Hepatocyte (in vitro differentiated cells): Measurements from ENCODE around the gene PSMA7.

ENCODE experiments used
- CTCF ChIP-seq: fragments of 200-600 bp; sonication (generic); IDR thresholded peaks from 2 replicates; pipeline ENCODE4 v1.5.1; 2016; ENCODE audit warnings: antibody characterized with exemption, mild to moderate bottlenecking; ENCODE audit not compliant: poor library complexity
- EZH2 ChIP-seq: fragments of 200-600 bp; sonication (generic); IDR thresholded peaks from 2 replicates; pipeline ENCODE4 v1.6.1; 2016; ENCODE audit warnings: antibody characterized with exemption, mild to moderate bottlenecking, borderline replicate concordance
- EZH2phosphoT487 ChIP-seq: fragments of 200-600 bp; sonication (generic); IDR thresholded peaks from one replicate; pipeline ENCODE4 v1.6.1; 2018; ENCODE audit warnings: antibody characterized with exemption, mild to moderate bottlenecking, low read depth, moderate library complexity; ENCODE audit not compliant: unreplicated experiment, severe bottlenecking

GRCh38 chr20:62128502-62128901 lies 14.7 kb downstream of the PSMA7 start:
- TF ChIP-seq CTCF (no peak), EZH2 (no peak), EZH2phosphoT487 (no peak)
